PC-3 (cell line): ENCODE measurements around the gene LCLAT1. TPM values are rescaled to one million over a fixed set of nuclear protein-coding genes. Genes with fewer than 3 reads are reported as not detected.

Experiments
- ATAC-seq: fragments of 200-7000 bp; cut with Tn5 transposase; 2 replicates; pipeline ENCODE4 v1.9.1; 2020; ENCODE audit warnings: mild to moderate bottlenecking, moderate library complexity
- BruUV-seq: library from RNA; stranded (reverse); fragments of 400-500 nt; replicated peaks from 2 replicates; lab custom pipeline; 2021; lab: Mats Ljungman, UMichigan
- CTCF ChIA-PET: fragments of 300-600 bp; sonication (Branson Sonifier 250); formaldehyde crosslinking; loops from one replicate; lab custom pipeline; 2022; ENCODE audit warnings: antibody characterized with exemption; lab: Charles Lee
- POLR2A ChIA-PET: fragments of 300-600 bp; sonication (Branson Sonifier 250); formaldehyde crosslinking; loops from one replicate; lab custom pipeline; 2022; ENCODE audit warnings: antibody characterized with exemption; ENCODE audit not compliant: unreplicated experiment; lab: Charles Lee
- DNase-seq: peaks from one replicate; pipeline ENCODE4 v3.0.0-alpha.2; 2015
- H2AFZ ChIP-seq: fragments of 300-600 bp; sonication (generic); 2 replicates; pipeline ENCODE4 v1.6.0; 2016; ENCODE audit warnings: antibody characterized with exemption, low read length
- H3F3A ChIP-seq: fragments of 300-600 bp; sonication (generic); one replicate; pipeline ENCODE4 v1.6.0; 2017; ENCODE audit warnings: antibody characterized with exemption, low read length, control low read depth, mild to moderate bottlenecking; ENCODE audit not compliant: unreplicated experiment
- H3K27ac ChIP-seq: fragments of 300-600 bp; sonication (generic); 2 replicates; pipeline ENCODE4 v1.5.1; 2016; ENCODE audit warnings: mild to moderate bottlenecking, low read length
- H3K27me3 ChIP-seq: fragments of 300-600 bp; sonication (generic); 2 replicates; pipeline ENCODE4 v1.6.1; 2016; ENCODE audit warnings: low read length, mixed read lengths
- H3K36me3 ChIP-seq: fragments of 300-600 bp; sonication (generic); 2 replicates; pipeline ENCODE4 v1.6.1; 2016; ENCODE audit warnings: low read depth, mixed run types, low read length, mixed read lengths
- H3K4me1 ChIP-seq: fragments of 300-600 bp; sonication (generic); 2 replicates; pipeline ENCODE4 v1.5.1; 2016; ENCODE audit warnings: low read length; ENCODE audit not compliant: insufficient read depth
- H3K4me2 ChIP-seq: fragments of 300-600 bp; sonication (generic); 2 replicates; pipeline ENCODE4 v1.6.0; 2016; ENCODE audit warnings: low read length
- H3K4me3 ChIP-seq: fragments of 300-600 bp; sonication (generic); 2 replicates; pipeline ENCODE4 v1.5.1; 2016; ENCODE audit warnings: mild to moderate bottlenecking, low read length, mixed read lengths
- H3K79me2 ChIP-seq: fragments of 300-600 bp; sonication (generic); 2 replicates; pipeline ENCODE4 v1.6.1; 2017; ENCODE audit warnings: low read length, mixed read lengths
- H3K9ac ChIP-seq: fragments of 300-600 bp; sonication (generic); 2 replicates; pipeline ENCODE4 v1.6.0; 2016; ENCODE audit warnings: mild to moderate bottlenecking, low read length
- H3K9me2 ChIP-seq: fragments of 300-600 bp; sonication (generic); replicated peaks from 2 replicates; pipeline ENCODE4 v1.6.1; 2016; ENCODE audit warnings: mixed run types, low read length, mixed read lengths
- H3K9me3 ChIP-seq: fragments of 300-600 bp; sonication (generic); 2 replicates; pipeline ENCODE4 v1.6.1; 2016; ENCODE audit warnings: low read length, mixed read lengths
- H4K20me1 ChIP-seq: fragments of 300-600 bp; sonication (generic); 2 replicates; pipeline ENCODE4 v1.6.1; 2016; ENCODE audit warnings: low read length, mixed read lengths
- EZH2 ChIP-seq: fragments of 300-600 bp; sonication (generic); IDR thresholded peaks from one replicate; pipeline ENCODE4 v1.6.1; 2017; ENCODE audit warnings: antibody characterized with exemption, mild to moderate bottlenecking, low read length; ENCODE audit not compliant: unreplicated experiment
- EZH2phosphoT487 ChIP-seq: fragments of 300-600 bp; sonication (generic); IDR thresholded peaks from 2 replicates; pipeline ENCODE4 v1.6.1; 2018; ENCODE audit warnings: mild to moderate bottlenecking, antibody characterized with exemption, low read length, borderline replicate concordance
- intact Hi-C: fragments of 100-400 bp; cut with micrococcal nuclease; formaldehyde crosslinking; loops from 2 replicates; pipeline ENCODE4 v1.9.0; 2023
- total RNA-seq: library from RNA; depleted of rRNA; stranded (reverse); fragments of >200 nt; gene quantifications from 2 replicates; pipeline ENCODE4 v1.2.3, GENCODE V29; 2014
- TF ChIP-seq, protein P1 (sequence below): fragments of 300-600 bp; sonication (generic); conservative IDR thresholded peaks from 2 replicates; pipeline ENCODE4 v1.5.1; 2017; ENCODE audit warnings: antibody characterized with exemption, low read depth, mild to moderate bottlenecking, low read length

LCLAT1 gene
- total RNA-seq, 1 experiment from 2014 or later: 22.0 TPM

GRCh38 chr2:30437809-30438548 lies 9.1 kb upstream of the LCLAT1 start:
- CTCF ChIA-PET: no interaction called here
- TF ChIP-seq EZH2: no peak
- no peak for TF ChIP-seq EZH2phosphoT487
- TF ChIP-seq, protein P1, sequence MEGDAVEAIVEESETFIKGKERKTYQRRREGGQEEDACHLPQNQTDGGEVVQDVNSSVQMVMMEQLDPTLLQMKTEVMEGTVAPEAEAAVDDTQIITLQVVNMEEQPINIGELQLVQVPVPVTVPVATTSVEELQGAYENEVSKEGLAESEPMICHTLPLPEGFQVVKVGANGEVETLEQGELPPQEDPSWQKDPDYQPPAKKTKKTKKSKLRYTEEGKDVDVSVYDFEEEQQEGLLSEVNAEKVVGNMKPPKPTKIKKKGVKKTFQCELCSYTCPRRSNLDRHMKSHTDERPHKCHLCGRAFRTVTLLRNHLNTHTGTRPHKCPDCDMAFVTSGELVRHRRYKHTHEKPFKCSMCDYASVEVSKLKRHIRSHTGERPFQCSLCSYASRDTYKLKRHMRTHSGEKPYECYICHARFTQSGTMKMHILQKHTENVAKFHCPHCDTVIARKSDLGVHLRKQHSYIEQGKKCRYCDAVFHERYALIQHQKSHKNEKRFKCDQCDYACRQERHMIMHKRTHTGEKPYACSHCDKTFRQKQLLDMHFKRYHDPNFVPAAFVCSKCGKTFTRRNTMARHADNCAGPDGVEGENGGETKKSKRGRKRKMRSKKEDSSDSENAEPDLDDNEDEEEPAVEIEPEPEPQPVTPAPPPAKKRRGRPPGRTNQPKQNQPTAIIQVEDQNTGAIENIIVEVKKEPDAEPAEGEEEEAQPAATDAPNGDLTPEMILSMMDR: no peak
- intact Hi-C loops: no loop called here
- H3K9me3 ChIP-seq: no peaks in the 10 kb centered on the region
- no peaks in the 10 kb centered on the region for H3K79me2 ChIP-seq
- H3K4me2 ChIP-seq: no peak overlapping the region
- no peaks in the 10 kb centered on the region for H3K9me2 ChIP-seq
- H3F3A ChIP-seq: no peaks in the 10 kb centered on the region
- H3K4me1 ChIP-seq: no peaks in the 10 kb centered on the region
- no peaks in the 10 kb centered on the region for H4K20me1 ChIP-seq
- no peak overlapping the region for H3K9ac ChIP-seq
- no peak overlapping the region for H2AFZ ChIP-seq
- POLR2A ChIA-PET: no interaction called here
- no peaks in the 10 kb centered on the region for H3K36me3 ChIP-seq
- no peak overlapping the region for H3K4me3 ChIP-seq
- DNase-seq (no peak), ATAC-seq (no peak)
- no peak overlapping the region for H3K27ac ChIP-seq
- no TSS peak for BruUV-seq
- no peaks in the 10 kb centered on the region for H3K27me3 ChIP-seq

GRCh38 chr2:30439296-30439695 lies 7.8 kb upstream of the LCLAT1 start:
- Histone ChIP-seq H3K27me3 (no peaks in the 10 kb centered on the region), H3K4me2 (no peak overlapping the region), H3K27ac (no peak overlapping the region), H3K4me1 (no peaks in the 10 kb centered on the region), H2AFZ (no peak overlapping the region), H3F3A (no peaks in the 10 kb centered on the region), H3K9me3 (no peaks in the 10 kb centered on the region), H3K9ac (no peak overlapping the region), H3K79me2 (no peaks in the 10 kb centered on the region), H4K20me1 (no peaks in the 10 kb centered on the region), H3K9me2 (no peaks in the 10 kb centered on the region), H3K36me3 (no peaks in the 10 kb centered on the region), H3K4me3 (no peak overlapping the region)
- no TSS peak for BruUV-seq
- POLR2A ChIA-PET: no interaction called here
- intact Hi-C loops: no loop called here
- DNase-seq: no peak
- CTCF ChIA-PET: no interaction called here
- no peak for ATAC-seq
- no peak for TF ChIP-seq EZH2phosphoT487
- TF ChIP-seq, protein P1: no peak
- no peak for TF ChIP-seq EZH2

- Histone ChIP-seq H3K27ac (no peak overlapping the region), H3K4me2 (no peak overlapping the region), H3K36me3 (no peaks in the 10 kb centered on the region), H3K79me2 (no peaks in the 10 kb centered on the region), H3K4me3 (no peak overlapping the region), H3F3A (no peaks in the 10 kb centered on the region), H4K20me1 (no peaks in the 10 kb centered on the region), H2AFZ (no peak overlapping the region), H3K9ac (no peak overlapping the region), H3K27me3 (no peaks in the 10 kb centered on the region), H3K4me1 (no peaks in the 10 kb centered on the region), H3K9me3 (no peaks in the 10 kb centered on the region), H3K9me2 (no peaks in the 10 kb centered on the region)
- TF ChIP-seq, protein P1: no peak
- no peak for TF ChIP-seq EZH2
- TF ChIP-seq EZH2phosphoT487: no peak
- no TSS peak for BruUV-seq
- DNase-seq: no peak
- ChIA-PET CTCF (no interaction called here), POLR2A (no interaction called here)
- no peak for ATAC-seq
- intact Hi-C loops: no loop called here
Measured at GRCh38 chr2:30439879-30440278, 7.2 kb upstream of the LCLAT1 start.
